Measurements from ENCODE around the gene PLEKHG5. TPM values are rescaled to one million over a fixed set of nuclear protein-coding genes. Genes with fewer than 3 reads are reported as not detected.
"Not testable (repeated sequence)": the region's sequence is repeated elsewhere in the genome, so short reads cannot be mapped to it uniquely, and the experiment has no call there.

PLEKHG5 gene
- total and polyA plus RNA-seq, 4 donors = 3.4 to 22.9 (median 10.0) TPM

DNA sequence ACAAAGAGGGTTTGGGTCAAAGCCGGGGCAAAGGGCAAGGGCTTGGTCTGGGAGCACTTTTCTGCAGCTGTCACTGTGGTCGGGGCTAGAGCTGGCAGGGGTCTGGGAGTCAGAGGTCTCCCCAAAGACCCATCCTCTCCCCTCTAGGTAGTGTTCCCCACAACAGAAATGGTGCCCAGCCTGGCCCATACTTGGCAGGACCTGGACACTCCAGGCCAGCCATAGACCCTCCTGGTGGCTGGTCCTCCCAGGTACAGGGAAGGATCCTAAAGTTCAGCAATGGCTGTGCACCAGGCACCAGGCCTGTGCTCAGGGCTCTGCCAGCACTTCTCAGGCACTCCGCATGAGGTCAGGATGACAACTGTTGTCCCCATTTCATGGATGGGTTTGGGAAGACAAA lies 55.9 kb downstream of the PLEKHG5 start:
- H3K36me3 ChIP-seq (ENCODE audit: control insufficient read depth in 4 of 4, insufficient read depth in 4 of 4, low read length in 4 of 4) = no peaks in the 10 kb centered on the region
- DNase-seq (no peak), ATAC-seq (ENCODE audit: insufficient read depth, low FRiP score) (no peak)
- H3K9ac ChIP-seq (ENCODE audit: insufficient read depth in 1 of 2, low read length in 2 of 2) = no peak overlapping the region
- no peaks in the 10 kb centered on the region for H3K9me3 ChIP-seq (ENCODE audit: control insufficient read depth in 4 of 4, insufficient read depth in 3 of 4, low read length in 3 of 4)
- no peaks in the 10 kb centered on the region for H3K4me1 ChIP-seq (ENCODE audit: control insufficient read depth in 5 of 5, insufficient read depth in 5 of 5, low read length in 5 of 5)
- H3K4me3 ChIP-seq = no peak overlapping the region
- no peak overlapping the region for H3K27ac ChIP-seq (ENCODE audit: low read depth in 1 of 2, low read length in 1 of 2)
- TF ChIP-seq, protein P1, sequence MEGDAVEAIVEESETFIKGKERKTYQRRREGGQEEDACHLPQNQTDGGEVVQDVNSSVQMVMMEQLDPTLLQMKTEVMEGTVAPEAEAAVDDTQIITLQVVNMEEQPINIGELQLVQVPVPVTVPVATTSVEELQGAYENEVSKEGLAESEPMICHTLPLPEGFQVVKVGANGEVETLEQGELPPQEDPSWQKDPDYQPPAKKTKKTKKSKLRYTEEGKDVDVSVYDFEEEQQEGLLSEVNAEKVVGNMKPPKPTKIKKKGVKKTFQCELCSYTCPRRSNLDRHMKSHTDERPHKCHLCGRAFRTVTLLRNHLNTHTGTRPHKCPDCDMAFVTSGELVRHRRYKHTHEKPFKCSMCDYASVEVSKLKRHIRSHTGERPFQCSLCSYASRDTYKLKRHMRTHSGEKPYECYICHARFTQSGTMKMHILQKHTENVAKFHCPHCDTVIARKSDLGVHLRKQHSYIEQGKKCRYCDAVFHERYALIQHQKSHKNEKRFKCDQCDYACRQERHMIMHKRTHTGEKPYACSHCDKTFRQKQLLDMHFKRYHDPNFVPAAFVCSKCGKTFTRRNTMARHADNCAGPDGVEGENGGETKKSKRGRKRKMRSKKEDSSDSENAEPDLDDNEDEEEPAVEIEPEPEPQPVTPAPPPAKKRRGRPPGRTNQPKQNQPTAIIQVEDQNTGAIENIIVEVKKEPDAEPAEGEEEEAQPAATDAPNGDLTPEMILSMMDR (IDR thresholded peaks at IDR 0.05; ENCODE audit: control extremely low read depth, extremely low read depth) = no peak
- WGBS, 2 donors = 77 to 78% methylated on average over 3 of the region's 3 CpGs
- H3K27me3 ChIP-seq (ENCODE audit: control insufficient read depth in 3 of 3, insufficient read depth in 3 of 3, low read length in 2 of 3) = peaks cover 0 to 12% (median 5%) of the 10 kb centered on the region in 3 donors

DNA sequence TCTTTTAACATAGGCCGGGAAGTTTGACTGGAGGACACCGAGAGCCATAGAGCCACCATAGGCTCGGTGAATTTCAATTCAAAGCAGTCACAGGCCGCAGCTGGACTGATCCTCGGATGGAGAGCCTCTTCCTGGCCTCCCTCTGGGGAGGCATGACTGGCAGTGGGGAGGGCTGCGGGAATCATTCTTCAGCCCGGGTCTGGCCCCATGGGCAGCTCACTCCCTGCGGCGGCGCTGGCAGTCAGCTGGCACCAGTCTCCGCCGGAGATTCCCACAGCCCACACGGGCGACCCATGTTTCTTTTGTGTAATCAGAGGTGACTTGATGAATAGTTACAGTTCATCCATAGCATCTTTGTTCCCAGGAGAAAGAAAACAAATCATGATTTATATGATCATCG lies 56.3 kb downstream of the PLEKHG5 start:
- Histone ChIP-seq H3K9ac (ENCODE audit: insufficient read depth in 1 of 2, low read length in 2 of 2) (no peak overlapping the region), H3K27ac (ENCODE audit: low read depth in 1 of 2, low read length in 1 of 2) (no peak overlapping the region), H3K27me3 (ENCODE audit: control insufficient read depth in 3 of 3, insufficient read depth in 3 of 3, low read length in 2 of 3) (peaks cover 0 to 14% (median 5%) of the 10 kb centered on the region in 3 donors), H3K4me1 (ENCODE audit: control insufficient read depth in 5 of 5, insufficient read depth in 5 of 5, low read length in 5 of 5) (no peaks in the 10 kb centered on the region), H3K9me3 (ENCODE audit: control insufficient read depth in 4 of 4, insufficient read depth in 3 of 4, low read length in 3 of 4) (no peaks in the 10 kb centered on the region), H3K4me3 (no peak overlapping the region), H3K36me3 (ENCODE audit: control insufficient read depth in 4 of 4, insufficient read depth in 4 of 4, low read length in 4 of 4) (no peaks in the 10 kb centered on the region)
- ATAC-seq (ENCODE audit: insufficient read depth, low FRiP score) (no peak), DNase-seq (no peak)
- 81 to 93% methylated on average over 14 to 15 of the region's 15 CpGs for WGBS, 2 donors
- TF ChIP-seq, protein P1 (IDR thresholded peaks at IDR 0.05; ENCODE audit: control extremely low read depth, extremely low read depth) = no peak

DNA sequence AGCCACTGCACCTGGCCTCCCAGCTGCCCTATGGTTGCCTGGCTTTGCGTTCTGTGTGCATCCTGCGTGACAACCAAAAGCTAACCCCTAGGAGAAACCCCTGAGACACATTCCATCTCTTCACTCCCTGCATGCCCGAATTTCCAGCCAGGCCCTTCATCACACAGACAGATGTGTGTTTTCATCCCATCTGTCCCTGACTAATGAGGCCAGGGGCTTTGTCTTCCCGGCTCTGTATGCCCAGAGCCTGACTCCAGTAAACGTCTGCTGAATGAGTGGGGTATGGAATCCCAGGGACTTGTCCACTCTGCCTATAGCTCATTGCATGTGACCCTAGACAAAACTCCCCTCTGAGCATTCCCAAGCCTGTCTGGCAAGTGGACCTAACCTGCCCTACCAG lies 57.3 kb downstream of the PLEKHG5 start:
- TF ChIP-seq, protein P1 (IDR thresholded peaks at IDR 0.05; ENCODE audit: control extremely low read depth, extremely low read depth) = no peak
- Histone ChIP-seq H3K4me1 (ENCODE audit: control insufficient read depth in 5 of 5, insufficient read depth in 5 of 5, low read length in 5 of 5) (no peaks in the 10 kb centered on the region), H3K4me3 (no peak overlapping the region), H3K36me3 (ENCODE audit: control insufficient read depth in 4 of 4, insufficient read depth in 4 of 4, low read length in 4 of 4) (no peaks in the 10 kb centered on the region), H3K27me3 (ENCODE audit: control insufficient read depth in 3 of 3, insufficient read depth in 3 of 3, low read length in 2 of 3) (peaks cover 0 to 11% (median 3%) of the 10 kb centered on the region in 3 donors), H3K27ac (ENCODE audit: low read depth in 1 of 2, low read length in 1 of 2) (no peak overlapping the region), H3K9ac (ENCODE audit: insufficient read depth in 1 of 2, low read length in 2 of 2) (no peak overlapping the region), H3K9me3 (ENCODE audit: control insufficient read depth in 4 of 4, insufficient read depth in 3 of 4, low read length in 3 of 4) (no peaks in the 10 kb centered on the region)
- no peak for DNase-seq
- no peak for ATAC-seq (ENCODE audit: insufficient read depth, low FRiP score)
- WGBS, 2 donors = 71 to 85% methylated on average over 5 of the region's 5 CpGs

DNA sequence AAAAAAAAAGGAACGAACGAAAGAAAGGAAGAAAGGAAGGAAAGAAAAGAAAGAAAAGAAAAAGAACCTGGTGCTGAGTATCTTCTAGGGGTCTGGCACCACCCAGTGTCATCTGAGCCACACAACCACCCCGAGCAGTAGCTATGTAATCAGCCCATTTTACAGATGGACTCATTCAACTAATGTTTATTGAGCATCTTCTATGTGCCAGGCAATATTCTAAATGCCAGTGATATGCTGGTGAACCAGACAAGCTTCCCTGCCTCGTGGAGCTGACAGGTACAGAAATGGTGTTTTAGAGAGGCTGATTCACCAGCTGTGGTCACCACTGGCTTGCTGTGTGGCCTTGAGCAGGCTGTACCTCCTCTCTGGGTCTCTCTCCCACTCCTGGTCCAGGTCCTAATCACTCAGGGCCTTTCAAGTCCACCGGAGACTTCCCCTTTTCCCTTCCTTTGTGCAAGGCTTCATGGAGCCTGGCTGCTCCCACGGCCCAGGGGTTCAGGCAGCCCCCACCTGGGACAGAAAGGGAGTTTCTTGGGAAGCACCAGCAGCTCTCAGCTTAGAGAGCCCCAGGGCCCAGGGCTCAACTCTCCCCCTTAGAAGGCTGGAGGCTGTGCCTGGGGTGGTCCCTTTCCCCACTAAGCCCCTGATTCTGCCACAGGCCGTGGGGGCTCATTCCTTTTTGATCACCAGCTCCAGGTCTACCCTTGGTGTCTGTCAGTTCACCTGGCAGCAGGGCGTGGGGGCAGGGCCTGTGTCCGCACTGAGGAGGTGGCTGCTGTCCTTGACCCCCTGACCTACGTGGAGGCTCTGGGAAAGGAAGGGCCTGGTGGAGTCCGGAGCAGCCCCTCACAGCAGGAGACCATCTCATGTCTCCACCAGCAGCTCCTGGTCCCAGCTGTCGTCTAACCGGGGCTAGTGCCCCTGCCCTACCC lies 59.6 kb downstream of the PLEKHG5 start:
- 69% methylated on average over 12 to 13 of the region's 13 CpGs for WGBS, 2 donors
- ATAC-seq (ENCODE audit: insufficient read depth, low FRiP score); H3K4me1 ChIP-seq (ENCODE audit: control insufficient read depth in 5 of 5, insufficient read depth in 5 of 5, low read length in 5 of 5); H3K9ac ChIP-seq (ENCODE audit: insufficient read depth in 1 of 2, low read length in 2 of 2); DNase-seq; H3K4me3 ChIP-seq; H3K36me3 ChIP-seq (ENCODE audit: control insufficient read depth in 4 of 4, insufficient read depth in 4 of 4, low read length in 4 of 4); H3K9me3 ChIP-seq (ENCODE audit: control insufficient read depth in 4 of 4, insufficient read depth in 3 of 4, low read length in 3 of 4); H3K27ac ChIP-seq (ENCODE audit: low read depth in 1 of 2, low read length in 1 of 2): not testable (repeated sequence)
- peaks cover 0 to 11% (median 5%) of the 10 kb centered on the region in 3 donors for H3K27me3 ChIP-seq (ENCODE audit: control insufficient read depth in 3 of 3, insufficient read depth in 3 of 3, low read length in 2 of 3)

DNA sequence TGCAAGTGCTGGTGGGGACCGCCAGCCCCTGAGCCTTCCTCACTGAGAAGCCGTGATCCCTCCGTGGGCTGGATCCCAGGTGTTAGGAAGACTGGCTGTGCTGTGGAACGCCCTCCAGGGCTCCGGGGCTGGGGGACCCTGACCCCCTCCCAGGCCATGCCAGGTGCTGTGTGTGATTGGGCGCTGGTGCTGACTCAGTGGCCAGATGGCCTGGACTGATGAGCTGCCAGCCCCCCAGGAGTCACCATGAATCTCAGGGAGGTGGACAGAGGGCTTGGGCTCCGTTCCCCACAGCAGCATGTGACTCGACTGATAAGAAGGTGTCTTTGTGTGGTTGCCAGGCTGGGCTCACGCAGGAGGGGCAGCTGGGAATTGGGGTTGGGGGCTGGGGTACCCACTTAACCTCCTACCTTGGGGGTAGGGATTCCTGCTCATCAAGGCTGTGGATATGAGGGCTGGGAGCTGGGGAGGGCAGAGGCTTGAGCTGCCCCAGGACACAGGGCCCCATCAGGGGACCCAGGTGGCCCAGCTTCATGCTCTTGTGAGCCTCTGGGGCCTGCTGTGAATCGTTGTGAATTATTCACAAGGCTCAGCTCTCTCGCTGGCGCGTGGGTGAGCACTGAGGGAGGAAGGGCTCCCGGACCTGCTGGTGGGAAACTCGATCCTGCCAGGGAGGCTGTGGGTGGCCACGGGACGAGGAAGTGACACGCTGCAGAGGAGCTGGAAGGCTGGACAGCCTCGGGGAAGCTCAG lies 61.6 kb downstream of the PLEKHG5 start:
- H3K27ac ChIP-seq (ENCODE audit: low read depth in 1 of 2, low read length in 1 of 2); H3K4me3 ChIP-seq; H3K9me3 ChIP-seq (ENCODE audit: control insufficient read depth in 4 of 4, insufficient read depth in 3 of 4, low read length in 3 of 4); H3K36me3 ChIP-seq (ENCODE audit: control insufficient read depth in 4 of 4, insufficient read depth in 4 of 4, low read length in 4 of 4); ATAC-seq (ENCODE audit: insufficient read depth, low FRiP score); DNase-seq; H3K4me1 ChIP-seq (ENCODE audit: control insufficient read depth in 5 of 5, insufficient read depth in 5 of 5, low read length in 5 of 5); H3K9ac ChIP-seq (ENCODE audit: insufficient read depth in 1 of 2, low read length in 2 of 2): not testable (repeated sequence)
- WGBS, 2 donors = 36 to 48% methylated on average over 18 to 19 of the region's 19 CpGs
- H3K27me3 ChIP-seq (ENCODE audit: control insufficient read depth in 3 of 3, insufficient read depth in 3 of 3, low read length in 2 of 3) = peaks cover 10 to 29% (median 15%) of the 10 kb centered on the region in 3 donors

Measured in lung (tissue), 12 donors.